HG03108 (cell line): ENCODE measurements around the gene FAM240B.

Source experiments
- ATAC-seq: cut with Tn5 transposase; IDR thresholded peaks from one replicate; pipeline ENCODE4 v1.9.1; 2021; ENCODE audit warnings: moderate library complexity; ENCODE audit not compliant: unreplicated experiment

The FAM240B gene

DNA sequence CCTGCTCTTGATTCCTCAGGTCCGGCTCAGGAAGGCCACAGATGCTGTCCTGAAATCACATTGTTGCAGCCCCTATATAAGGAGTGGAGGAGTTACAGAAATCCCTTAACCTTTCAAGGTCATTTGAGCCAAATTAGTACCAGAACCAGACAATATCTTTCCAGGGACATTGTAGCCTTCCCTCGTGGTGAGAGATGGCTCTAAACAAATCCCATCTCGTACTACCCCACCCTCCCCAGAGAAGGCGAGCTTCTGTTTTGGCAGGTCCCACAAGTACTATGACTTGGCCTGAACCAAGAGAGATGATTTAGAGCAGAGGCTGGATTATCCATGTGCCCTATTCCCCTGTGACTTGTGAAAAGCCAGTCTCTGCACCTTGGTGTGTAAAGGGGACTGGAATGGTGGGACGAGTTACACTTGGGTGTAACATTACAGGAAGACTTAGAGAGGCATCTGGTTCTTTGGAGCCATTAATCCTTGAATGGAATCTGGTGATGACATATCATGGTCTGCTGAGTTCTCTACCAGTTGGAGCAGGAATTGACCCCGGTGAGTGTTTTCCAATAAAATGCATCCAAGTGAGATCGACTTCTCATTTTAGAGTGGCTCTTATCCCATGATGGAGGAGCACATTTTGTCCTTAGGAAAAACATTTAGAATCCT, at the start of gene FAM240B:
Gene FAM240B, minus strand, starts transcription at position 51 of the 663 bp plus-strand sequence. CDS start 16,134 bp downstream, outside the sequence.
- no peak for ATAC-seq

DNA sequence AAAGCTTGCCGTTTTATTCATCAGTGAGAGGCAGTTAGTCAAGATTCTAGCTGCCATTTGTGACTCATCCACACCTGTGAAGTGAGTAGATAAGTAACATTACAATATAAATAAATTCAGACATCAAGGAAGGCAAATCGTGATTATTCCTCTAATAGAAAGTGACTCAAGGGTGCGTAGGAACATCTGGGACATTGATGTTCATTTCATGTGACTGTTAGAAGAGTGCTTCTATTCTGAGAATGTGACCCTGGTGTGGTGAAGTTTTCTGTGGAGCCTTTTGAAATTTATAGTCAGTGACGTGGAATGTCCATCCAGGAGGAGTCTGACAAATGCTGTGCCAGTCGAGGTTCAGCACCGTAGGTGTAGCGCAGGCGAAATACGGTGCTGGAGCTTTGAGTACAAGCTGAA, 48.4 kb upstream of the FAM240B start:
- ATAC-seq, result no peak

DNA sequence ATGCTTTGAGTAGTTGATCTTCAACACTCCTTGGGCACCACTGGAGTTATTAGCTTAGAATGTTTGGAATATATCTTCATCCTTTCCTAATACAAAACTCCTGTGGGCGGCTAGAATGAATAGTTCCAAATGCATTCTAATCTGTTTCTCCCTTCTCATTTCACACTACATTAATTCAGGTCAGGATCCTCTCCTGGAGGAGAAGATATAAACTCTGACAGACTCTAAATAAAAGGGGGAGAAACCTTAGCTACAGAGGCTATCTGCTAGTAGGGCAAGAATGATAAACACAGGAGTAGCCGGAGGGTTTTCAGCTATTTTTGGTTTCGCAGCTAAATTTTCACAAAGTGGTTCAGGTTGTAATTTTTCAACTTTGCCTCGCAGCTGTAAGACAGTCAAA, 45.2 kb upstream of the FAM240B start:
- ATAC-seq, result no peak

DNA sequence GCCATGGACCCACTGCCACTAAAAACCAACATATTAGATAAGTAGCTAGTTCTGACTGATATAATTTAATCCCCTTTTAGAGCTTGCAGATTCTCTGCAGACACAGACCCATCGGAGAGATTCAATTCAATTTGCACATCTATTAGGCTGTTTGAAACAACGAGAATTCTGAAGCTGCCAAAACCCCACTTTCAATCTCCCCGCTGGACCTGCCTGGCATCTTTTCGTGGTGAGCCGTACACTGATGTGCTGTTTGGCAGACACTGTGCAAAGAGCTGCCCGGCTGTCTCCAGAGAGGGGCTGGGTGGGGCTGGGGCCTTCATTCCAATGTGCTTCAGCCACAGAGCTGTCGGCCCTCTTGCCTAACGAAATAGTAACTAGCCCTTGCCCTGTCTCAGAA, 42.1 kb upstream of the FAM240B start:
- no peak for ATAC-seq

DNA sequence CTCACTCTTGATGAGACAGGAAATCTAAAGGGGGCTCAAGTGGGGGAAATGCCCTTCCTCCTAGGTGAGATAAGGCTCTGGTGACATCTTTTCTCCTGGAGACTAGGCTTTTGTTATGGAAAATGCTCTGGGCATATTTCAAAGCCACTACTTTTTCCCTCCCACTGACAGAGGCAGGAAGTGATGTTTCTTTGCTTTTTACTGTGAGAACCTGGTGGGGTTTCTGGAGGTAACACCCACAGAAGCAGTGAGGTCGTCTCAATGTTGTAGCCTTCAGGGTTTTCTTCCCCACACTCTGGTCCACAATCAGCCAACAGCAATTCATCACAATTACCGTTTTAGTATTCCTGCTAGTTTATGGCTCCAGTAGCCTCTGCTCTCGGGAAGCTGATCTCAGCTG, 41.4 kb upstream of the FAM240B start:
- ATAC-seq, result no peak

DNA sequence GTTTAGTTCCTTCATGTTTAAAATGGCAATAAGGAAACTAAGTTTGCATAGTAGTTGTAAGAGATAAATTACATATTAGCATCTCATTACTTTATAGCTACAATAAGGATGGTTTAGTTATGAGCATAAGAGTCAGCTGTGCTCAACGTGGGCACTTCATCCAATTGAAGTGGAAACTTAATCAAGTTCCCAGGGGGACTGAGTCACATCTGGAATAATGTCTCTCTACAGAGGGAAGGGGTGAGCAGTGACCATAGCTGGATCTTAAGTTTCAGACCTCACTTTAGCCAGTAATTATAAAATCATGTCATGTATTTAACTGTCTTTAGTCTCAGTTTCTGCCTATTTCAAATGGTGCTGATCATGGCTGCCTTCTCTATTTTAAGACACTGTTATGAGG, 36.8 kb upstream of the FAM240B start:
- ATAC-seq, result no peak

DNA sequence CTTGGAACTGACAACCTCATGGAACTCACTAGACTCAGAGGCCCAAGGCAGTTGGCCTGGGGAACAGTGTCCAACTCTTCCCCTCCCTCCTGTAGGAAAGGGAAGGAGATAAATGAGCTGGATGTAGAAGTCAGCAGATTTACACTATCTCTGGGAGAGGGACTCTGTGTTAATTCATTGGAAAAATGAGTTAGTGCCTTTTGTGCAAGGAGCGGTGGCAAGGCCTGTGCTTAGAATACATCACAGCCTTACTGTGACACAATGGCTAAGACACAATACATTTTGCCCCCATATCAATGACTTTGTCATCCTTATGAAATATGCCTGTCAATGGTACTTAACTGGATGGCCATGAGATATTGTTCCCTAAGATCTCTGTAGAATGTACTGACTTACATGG, 28.0 kb upstream of the FAM240B start:
- no peak for ATAC-seq

DNA sequence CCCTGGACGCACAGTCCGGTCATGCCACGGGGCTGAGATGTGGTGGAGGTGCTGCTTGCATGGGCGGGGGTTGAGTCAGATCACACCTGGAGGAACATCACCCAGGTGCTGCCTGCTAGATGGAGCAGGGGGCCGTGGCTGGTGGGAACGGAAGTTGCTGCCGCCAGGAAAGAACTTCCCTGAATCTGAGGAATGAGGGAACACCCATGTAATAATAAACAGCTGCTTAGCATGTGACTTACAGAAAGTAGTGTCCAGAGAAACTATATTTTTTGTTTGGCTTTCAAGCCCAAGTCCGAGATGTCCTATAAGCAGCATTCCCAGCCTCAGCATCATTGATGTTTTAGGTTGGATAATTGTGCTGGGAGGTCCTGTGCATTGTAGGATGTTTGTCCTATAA, 27.1 kb upstream of the FAM240B start:
- ATAC-seq, result no peak

DNA sequence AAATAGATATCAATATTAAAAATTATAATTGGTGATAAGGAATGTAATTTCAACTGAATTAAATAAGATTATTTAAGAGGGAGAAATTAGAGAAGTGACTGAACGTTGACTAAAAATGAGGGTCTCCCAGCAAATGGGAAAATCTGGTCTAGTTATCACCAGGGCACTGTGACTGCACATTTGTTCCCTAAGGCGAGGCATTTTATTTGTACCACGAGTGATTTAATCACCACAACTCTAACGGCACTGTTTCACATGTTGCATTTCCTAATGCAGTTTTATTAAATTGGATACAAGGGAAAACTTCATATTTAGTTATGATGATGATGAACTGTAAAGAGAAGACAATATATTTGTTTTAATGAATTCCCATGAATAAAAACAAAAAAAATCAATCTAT, 26.4 kb upstream of the FAM240B start:
- ATAC-seq, result no peak

DNA sequence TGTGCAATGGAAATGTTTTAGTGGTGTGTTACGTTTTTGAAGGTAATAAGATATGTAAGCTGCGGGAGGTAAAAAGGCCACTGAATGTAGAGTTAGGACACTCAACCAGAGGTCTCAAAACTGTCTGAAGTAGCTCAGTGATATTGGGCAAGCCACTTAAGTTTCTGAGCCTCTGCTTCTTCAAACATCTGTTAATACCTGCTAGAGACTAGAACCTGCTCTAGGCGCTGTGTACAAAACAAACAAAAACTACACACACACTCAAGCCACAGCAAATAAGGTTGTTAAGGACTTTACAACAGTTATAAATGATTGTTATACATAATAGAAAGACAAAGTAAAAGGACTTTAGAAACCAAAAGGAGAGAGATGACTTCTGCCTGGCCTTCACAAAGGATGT, 24.6 kb upstream of the FAM240B start:
- ATAC-seq, result no peak

DNA sequence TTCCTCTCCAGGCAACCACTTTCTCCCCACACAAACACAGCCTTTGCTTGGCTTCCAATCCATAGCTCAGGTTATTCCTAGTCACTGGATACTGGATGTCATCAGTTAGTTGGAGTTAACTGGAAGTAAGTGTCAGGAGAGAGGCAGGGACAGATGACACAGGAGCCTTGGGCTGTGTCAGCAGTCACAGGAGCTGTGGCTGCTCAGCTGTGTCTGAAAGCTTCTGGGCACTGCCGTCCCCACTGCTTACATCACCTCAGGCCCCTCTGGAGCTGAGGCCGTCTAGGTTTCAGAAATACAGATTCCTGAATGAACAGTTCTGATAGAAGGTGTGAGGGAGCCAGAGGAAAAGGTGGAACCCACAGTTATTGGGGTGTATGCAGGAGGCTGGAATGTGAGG, 17.3 kb upstream of the FAM240B start:
- ATAC-seq, result no peak

DNA sequence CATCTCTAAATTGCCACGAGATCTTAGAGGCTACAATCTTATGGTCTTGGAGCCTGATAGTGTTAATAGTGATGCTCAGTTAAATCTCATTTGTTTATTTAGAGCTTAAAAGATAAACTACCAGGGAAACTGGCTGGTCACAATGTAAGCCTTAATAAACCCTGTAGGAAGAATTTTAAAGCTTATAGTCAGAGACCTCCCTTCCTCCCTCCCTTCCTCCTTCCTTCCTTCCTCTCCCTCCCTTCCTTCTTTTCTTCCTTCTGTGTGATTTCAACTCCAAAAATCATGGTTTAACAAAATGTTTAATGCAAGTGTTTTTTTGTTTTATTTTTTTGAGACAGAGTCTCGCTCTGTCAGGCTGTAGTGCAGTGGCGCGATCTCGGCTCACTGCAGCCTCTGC, 14.9 kb upstream of the FAM240B start:
- no peak for ATAC-seq

DNA sequence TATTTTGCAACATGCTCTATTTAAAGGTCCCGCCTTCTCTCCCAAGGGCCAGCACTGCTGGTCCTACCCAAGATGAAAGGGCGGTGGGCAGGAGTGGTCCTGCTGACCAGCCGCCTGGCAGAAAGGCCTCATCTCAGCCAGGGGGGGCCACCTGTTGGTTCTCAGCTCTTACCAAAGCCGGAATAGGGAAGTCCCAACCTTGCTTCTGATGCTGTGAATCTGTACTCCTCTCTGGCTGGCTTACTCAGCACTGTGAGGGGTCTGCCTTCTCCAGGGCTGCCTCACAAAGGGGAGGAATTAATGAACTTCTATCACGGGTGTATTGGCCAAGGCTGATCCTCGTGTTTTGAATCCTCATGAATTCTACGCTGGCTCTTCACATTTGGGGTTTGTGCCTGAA, 13.6 kb upstream of the FAM240B start:
- ATAC-seq, result no peak

DNA sequence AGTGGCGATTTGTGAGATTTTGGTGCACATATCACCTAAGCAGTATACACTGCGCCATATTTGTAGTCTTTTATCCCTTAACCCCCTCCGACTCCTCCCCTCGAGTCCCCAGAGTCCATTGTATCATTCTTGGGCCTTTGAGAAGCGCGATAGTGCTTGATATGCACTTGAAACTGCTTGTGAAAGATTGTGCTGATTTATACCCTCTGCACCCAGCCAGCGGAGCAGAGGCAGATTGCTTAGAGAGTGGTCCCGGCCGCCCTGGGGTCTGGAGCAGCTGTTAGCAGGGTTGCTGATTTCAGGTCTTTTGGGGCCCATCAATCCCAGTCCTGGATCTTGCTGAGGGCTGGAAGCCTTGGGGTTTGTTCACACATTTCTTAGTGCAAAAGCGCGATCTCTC, 13.0 kb upstream of the FAM240B start:
- no peak for ATAC-seq

DNA sequence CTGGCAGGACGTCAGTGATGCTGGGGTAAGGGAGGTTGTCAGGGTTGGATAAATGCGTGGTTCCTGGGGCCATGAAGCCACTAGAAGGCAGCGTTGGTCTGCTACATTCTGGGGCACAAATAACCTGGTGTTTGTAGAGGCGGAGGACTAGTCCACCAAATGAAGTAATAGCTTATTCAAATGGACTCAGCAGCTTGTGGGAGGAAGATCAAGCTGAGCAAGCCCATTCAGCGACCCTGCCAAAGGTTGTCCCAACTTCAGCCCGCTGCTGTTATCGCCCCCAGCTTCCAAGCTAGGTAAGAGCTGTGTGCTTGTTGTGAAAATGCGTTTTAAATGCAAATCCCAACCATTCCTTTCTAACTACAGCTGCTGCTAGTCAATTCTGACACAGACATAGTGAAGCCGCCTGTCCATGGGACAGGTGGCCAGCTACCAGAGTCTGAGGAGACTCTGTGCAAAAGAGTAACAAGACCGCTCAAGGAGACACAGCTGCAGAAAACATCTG, 7.6 kb upstream of the FAM240B start:
- no peak for ATAC-seq

DNA sequence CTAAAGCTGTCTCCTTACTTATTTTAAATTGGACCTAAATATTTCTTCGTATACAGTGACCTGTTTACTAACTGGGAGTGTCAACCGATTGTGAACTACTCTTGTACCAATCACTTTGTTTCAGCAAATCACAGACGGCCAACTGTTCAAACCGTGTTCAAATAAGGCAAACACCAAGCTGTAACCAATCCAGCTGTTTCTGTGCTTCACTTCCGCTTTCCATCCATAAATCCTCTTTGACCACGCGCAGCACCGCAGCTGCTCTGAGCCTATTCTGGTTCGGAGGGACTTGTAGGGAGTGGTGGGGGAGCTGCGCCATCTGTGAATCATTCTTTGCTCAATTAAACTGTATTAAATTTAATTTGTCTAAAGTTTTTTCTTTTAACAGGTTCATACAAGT, 4.8 kb upstream of the FAM240B start:
- ATAC-seq, result no peak

DNA sequence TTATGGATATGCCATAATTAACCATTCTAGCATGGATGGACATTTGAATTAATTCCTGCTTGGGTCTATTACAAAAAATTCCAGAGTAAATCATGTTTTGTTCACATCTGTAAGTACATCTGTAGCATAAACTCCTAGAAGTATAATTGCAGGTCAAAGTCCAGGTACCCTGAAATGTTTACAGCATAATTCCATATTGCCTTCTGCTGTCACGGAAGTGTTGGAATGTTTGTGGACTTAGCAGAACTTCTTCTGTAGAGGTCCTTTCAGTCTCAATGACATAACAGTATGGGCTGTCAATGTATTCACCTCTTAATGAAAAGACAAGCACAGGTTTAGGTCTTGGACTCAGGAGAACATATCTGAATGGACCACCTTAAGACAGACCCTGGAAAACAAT, 1.8 kb downstream of the FAM240B start:
- ATAC-seq, result no peak

DNA sequence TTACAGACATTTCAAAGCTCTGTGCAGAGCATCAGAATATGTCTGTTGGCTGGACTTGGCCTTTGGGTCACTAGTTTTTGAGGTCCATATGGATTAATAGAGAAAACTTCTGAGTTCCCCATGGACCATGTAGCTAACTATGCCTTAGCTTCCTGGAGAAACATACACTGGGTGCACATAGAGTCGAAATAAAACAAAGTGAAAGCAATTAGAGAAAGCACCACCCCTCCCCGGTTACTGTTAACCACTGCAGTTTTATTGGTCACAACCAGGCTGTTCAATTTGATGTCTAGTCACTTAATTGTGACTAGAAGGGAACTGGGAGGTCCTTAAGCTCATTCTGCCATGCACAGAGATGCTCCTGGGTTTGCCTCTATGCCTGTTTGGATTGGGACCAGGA, 4.2 kb downstream of the FAM240B start:
- ATAC-seq, result no peak

DNA sequence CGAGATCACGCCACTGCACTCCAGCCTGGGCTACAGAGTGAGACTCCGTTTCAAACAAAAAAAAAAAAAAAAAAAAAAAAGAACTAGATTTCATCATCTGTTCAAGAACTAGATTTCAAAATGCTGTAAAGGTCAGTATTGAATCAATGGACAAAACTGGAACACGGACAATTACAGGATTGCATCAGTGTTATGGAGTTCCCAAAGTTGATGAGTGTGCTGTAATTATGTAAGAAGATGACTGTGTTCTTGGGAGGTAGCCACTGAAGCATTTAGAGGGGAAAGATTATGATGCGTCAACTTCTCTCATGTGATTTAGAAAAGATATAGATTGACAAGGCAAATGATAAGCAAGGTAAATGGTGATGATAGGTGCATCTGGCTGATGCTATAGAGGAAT, 6.5 kb downstream of the FAM240B start:
- ATAC-seq, result no peak

DNA sequence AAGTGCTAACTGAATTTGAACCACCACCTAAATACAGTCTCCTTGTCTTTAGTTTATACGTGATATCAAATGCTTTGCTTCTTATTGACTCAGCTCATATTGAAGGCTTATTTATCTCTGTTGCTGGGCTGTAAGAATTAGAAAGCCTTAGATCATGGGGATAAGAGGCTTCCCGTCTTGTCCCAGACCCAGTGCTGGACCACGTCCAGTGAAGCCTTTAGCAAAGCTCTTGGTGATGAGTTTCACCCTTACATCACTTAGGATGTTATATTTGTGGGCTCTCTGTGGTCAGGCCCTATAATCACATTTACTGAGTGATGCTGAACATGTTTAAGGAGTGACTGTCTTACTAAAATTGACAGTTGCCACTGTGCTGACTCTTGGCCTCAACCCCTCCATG, 11.2 kb downstream of the FAM240B start:
- ATAC-seq, result no peak

DNA sequence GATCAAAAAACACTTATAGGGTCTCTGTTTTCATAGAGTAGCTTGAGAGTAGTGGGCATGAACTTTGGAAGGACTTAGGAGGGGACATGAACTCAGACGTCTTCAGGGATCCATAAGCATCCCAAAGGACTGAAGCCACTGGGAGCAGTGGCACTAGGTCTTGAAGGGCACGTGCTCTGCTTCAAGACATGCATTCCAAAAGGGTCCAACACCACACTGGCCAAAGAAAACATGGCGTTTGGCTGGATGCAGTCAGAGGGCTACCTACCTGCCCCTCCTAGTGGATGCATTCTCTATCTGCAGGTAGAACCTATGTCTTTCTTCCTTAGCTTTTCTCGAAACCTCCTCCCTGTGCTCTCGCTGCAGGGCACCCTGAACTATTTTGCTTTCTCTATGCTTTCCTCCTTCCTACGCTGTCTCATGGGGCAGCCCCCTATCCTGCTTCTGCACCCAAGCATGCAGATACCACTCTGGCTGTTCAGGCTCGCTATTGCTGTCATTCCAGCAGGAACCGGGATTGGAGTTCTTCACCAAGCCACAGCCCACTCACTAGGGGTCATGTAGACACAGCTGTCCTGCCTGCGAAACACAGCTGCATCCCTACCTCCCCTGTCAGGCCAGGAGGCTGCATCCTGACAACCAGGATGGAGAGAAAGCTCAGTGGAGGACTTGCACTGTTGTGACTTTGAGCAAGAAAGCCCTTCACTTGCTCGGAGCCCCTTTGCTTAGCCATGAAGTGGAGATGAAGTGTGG, 11.9 kb downstream of the FAM240B start:
- no peak for ATAC-seq

DNA sequence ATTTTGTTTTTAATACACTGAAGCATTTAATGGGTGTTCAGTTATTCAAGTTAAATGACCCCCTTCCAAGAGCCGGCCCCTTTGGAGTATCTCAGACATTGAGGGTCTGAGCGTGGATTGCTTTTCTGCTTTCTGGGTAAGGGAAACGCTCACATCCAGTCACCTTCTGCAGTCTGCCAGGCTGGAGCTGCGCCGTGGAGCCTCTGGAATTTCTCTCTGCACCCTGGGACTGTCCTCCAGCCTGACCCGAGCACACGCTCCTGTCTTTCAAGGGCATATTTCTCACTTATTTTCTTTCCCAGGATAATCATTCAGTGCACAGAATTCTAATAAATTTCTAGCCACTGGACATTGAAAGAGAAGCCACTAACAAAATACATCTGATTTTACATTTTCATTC, 13.4 kb downstream of the FAM240B start:
- no peak for ATAC-seq

DNA sequence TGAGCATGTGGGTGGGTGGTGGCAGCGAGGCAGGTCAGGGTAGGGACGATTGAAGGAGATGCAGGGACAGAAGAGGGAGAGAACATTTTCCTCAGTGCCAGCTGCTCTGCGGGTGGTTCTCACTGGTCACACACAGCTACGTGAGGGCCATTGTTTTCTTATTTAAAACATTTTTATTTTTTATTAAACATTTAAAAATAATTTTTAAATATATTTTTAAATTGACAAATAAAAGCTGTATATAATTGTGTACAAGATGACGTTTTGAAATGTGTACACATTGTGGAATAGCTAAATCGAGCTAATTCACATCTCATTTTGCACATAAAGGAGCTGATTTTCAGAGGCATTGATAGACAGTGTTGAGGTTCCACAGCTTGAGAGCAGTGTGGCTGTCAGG, 14.0 kb downstream of the FAM240B start:
- ATAC-seq, result no peak
